OCI-LY7 (cell line): ENCODE data around the gene GTF2IRD1. TPM values are rescaled to one million over a fixed set of nuclear protein-coding genes. Genes with fewer than 3 reads are reported as not detected.
"Not testable (repeated sequence)": the region's sequence is repeated elsewhere in the genome, so short reads cannot be mapped to it uniquely, and the experiment has no call there.

Experiments used
- BruUV-seq: library from RNA; stranded (reverse); fragments of 400-500 nt; replicated peaks from 2 replicates; lab custom pipeline; 2021; lab: Mats Ljungman, UMichigan
- CTCF ChIA-PET: fragments of 300-600 bp; sonication (Branson Sonifier 250); formaldehyde crosslinking; loops from one replicate; lab custom pipeline; 2022; ENCODE audit warnings: antibody characterized with exemption; ENCODE audit not compliant: unreplicated experiment; lab: Charles Lee
- POLR2A ChIA-PET: fragments of 300-600 bp; sonication (Branson Sonifier 250); formaldehyde crosslinking; loops from one replicate; lab custom pipeline; 2022; ENCODE audit warnings: antibody characterized with exemption; lab: Charles Lee
- DNase-seq: peaks from one replicate; pipeline ENCODE4 v3.0.0-alpha.2; 2015; ENCODE audit warnings: low spot score
- H2AFZ ChIP-seq: fragments of 200-600 bp; sonication (generic), shearing (Covaris generic); 2 replicates; pipeline ENCODE4 v1.6.1; 2014; ENCODE audit warnings: mild to moderate bottlenecking, antibody characterized with exemption, low read length, moderate library complexity
- H3K27ac ChIP-seq: fragments of 200-600 bp; sonication (generic); 2 replicates; pipeline ENCODE4 v1.5.1; 2014; ENCODE audit warnings: mixed run types, low read depth, mild to moderate bottlenecking, moderate library complexity, low read length, inconsistent platforms; ENCODE audit not compliant: poor library complexity, severe bottlenecking
- H3K36me3 ChIP-seq: fragments of 200-600 bp; sonication (generic); 2 replicates; pipeline ENCODE4 v1.6.1; 2014; ENCODE audit warnings: mild to moderate bottlenecking, antibody characterized with exemption, low read length, moderate library complexity, mixed read lengths; ENCODE audit not compliant: insufficient read depth
- H3K4me1 ChIP-seq: fragments of 200-600 bp; sonication (generic); 2 replicates; pipeline ENCODE4 v1.5.1; 2014; ENCODE audit warnings: mild to moderate bottlenecking, low read length; ENCODE audit not compliant: insufficient read depth, poor library complexity, severe bottlenecking
- H3K4me2 ChIP-seq: fragments of 200-600 bp; sonication (generic); 2 replicates; pipeline ENCODE4 v1.6.1; 2014; ENCODE audit warnings: mild to moderate bottlenecking, low read length
- H3K4me3 ChIP-seq: fragments of 200-600 bp; sonication (generic); 2 replicates; pipeline ENCODE4 v1.5.1; 2014; ENCODE audit warnings: mild to moderate bottlenecking, low read depth, low read length; ENCODE audit not compliant: poor library complexity, severe bottlenecking
- H3K79me2 ChIP-seq: fragments of 200-600 bp; sonication (generic); 2 replicates; pipeline ENCODE4 v1.6.1; 2016; ENCODE audit warnings: low read depth, mild to moderate bottlenecking, low read length, moderate library complexity, mixed read lengths; ENCODE audit not compliant: insufficient read depth
- H3K9me2 ChIP-seq: fragments of 200-600 bp; sonication (generic); 2 replicates; pipeline ENCODE4 v1.6.1; 2016; ENCODE audit warnings: mild to moderate bottlenecking, low read length, mixed read lengths; ENCODE audit not compliant: insufficient read depth
- H3K9me3 ChIP-seq: fragments of 200-600 bp; sonication (generic); 2 replicates; pipeline ENCODE4 v1.6.1; 2014; ENCODE audit warnings: mild to moderate bottlenecking, mixed run types, low read length, mixed read lengths
- H4K20me1 ChIP-seq: fragments of 200-600 bp; sonication (generic); 2 replicates; pipeline ENCODE4 v1.6.1; 2014; ENCODE audit warnings: mild to moderate bottlenecking, antibody characterized with exemption, low read length, moderate library complexity, mixed read lengths; ENCODE audit not compliant: insufficient read depth
- EZH2phosphoT487 ChIP-seq: fragments of 200-600 bp; sonication (generic); IDR thresholded peaks from 2 replicates; pipeline ENCODE4 v1.6.1; 2018; ENCODE audit warnings: low read depth, borderline replicate concordance, mild to moderate bottlenecking, mixed run types, antibody characterized with exemption, low read length, moderate library complexity, mixed read lengths
- intact Hi-C: fragments of 100-400 bp; cut with micrococcal nuclease; formaldehyde crosslinking; loops from one replicate; pipeline ENCODE4 v1.10.0; 2022; ENCODE audit not compliant: unreplicated experiment
- total RNA-seq, 2 experiments: library from RNA; depleted of rRNA in 1 of 2; stranded (reverse); fragments of >200 nt in 1 of 2; shearing (Covaris generic) in 1 of 2; gene quantifications; 2 replicates each; pipeline ENCODE4 v1.2.3, GENCODE V29; 2014 to 2022
- TF ChIP-seq, protein P1 (sequence below): fragments of 200-600 bp; sonication (generic); conservative IDR thresholded peaks from 2 replicates; pipeline ENCODE4 v1.5.1; 2014; ENCODE audit warnings: mild to moderate bottlenecking, antibody characterized with exemption, low read length, moderate library complexity, mixed read lengths

Gene GTF2IRD1
- total RNA-seq, 2 experiments from 2014 or later = 4.4 to 34.3 TPM

DNA sequence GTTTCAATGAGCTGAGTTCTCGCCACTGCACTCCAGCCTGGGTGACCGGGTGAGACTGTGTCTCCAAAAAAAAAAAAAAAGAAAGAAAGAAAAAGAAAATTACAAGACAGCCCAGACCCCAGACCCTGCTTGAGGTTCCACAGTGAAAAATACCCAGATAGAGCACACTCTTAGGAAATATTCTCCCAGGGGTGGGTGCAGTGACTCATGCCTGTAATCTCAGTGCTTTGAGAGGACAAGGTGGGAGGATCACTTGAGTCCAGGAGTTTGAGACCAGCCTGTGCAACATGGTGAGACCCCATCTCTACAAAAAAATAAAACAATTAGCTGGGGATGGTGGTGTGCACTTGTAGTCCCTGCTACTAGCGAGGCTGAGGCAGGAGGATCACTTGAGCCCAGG lies 41.1 kb upstream of the GTF2IRD1 start:
- POLR2A ChIA-PET = no interaction called here
- DNase-seq = no peak
- no peak overlapping the region for H2AFZ ChIP-seq
- H3K9me3 ChIP-seq = no peaks in the 10 kb centered on the region
- no peak overlapping the region for H3K4me3 ChIP-seq
- no peaks in the 10 kb centered on the region for H4K20me1 ChIP-seq
- no peak overlapping the region for H3K4me2 ChIP-seq
- TF ChIP-seq, protein P1, sequence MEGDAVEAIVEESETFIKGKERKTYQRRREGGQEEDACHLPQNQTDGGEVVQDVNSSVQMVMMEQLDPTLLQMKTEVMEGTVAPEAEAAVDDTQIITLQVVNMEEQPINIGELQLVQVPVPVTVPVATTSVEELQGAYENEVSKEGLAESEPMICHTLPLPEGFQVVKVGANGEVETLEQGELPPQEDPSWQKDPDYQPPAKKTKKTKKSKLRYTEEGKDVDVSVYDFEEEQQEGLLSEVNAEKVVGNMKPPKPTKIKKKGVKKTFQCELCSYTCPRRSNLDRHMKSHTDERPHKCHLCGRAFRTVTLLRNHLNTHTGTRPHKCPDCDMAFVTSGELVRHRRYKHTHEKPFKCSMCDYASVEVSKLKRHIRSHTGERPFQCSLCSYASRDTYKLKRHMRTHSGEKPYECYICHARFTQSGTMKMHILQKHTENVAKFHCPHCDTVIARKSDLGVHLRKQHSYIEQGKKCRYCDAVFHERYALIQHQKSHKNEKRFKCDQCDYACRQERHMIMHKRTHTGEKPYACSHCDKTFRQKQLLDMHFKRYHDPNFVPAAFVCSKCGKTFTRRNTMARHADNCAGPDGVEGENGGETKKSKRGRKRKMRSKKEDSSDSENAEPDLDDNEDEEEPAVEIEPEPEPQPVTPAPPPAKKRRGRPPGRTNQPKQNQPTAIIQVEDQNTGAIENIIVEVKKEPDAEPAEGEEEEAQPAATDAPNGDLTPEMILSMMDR = no peak
- no peak for TF ChIP-seq EZH2phosphoT487
- CTCF ChIA-PET = no interaction called here
- H3K36me3 ChIP-seq = no peaks in the 10 kb centered on the region
- BruUV-seq = no TSS peak
- no peaks in the 10 kb centered on the region for H3K9me2 ChIP-seq
- H3K79me2 ChIP-seq = no peaks in the 10 kb centered on the region
- H3K27ac ChIP-seq = no peak overlapping the region
- intact Hi-C loops = no loop called here
- H3K4me1 ChIP-seq = no peaks in the 10 kb centered on the region

DNA sequence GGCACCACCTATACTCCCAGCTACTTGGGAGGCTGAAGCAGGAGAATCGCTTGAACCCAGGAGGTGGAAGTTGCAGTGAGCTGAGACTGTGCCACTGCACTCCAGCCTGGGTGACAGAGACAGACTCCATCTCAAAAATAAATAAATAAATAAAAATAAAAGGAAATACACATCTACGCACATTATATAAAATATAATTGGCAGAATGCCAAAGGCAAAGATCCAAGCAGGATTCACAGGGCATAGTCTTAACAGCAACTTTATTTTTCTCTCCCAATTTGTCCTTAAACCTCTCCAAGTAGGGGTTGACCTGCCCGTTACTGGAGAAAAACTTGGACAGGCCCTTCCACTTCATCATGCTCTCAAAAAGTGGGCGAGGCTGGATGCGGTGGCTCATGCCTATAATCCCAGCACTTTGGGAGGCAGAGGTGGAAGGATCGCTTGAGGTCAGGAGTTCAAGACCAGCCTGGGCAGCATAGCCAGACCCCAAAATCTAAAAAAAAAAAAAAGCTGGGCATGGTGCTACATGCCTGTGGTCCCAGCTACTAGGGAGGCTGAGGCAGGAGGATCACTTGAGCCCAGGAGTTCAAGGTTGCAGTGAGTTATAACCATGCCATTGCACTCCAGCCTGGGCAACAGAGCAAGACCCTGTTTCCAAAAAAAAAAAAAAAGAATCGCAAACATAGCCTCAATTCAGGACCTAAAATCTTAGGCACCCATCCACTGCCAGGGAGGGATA lies 38.9 kb upstream of the GTF2IRD1 start:
- H2AFZ ChIP-seq, intact Hi-C loops, H3K36me3 ChIP-seq, H4K20me1 ChIP-seq, H3K4me3 ChIP-seq, H3K27ac ChIP-seq, H3K4me1 ChIP-seq, DNase-seq, H3K9me3 ChIP-seq, POLR2A ChIA-PET, H3K9me2 ChIP-seq, H3K4me2 ChIP-seq, BruUV-seq, CTCF ChIA-PET, H3K79me2 ChIP-seq: not testable (repeated sequence)

DNA sequence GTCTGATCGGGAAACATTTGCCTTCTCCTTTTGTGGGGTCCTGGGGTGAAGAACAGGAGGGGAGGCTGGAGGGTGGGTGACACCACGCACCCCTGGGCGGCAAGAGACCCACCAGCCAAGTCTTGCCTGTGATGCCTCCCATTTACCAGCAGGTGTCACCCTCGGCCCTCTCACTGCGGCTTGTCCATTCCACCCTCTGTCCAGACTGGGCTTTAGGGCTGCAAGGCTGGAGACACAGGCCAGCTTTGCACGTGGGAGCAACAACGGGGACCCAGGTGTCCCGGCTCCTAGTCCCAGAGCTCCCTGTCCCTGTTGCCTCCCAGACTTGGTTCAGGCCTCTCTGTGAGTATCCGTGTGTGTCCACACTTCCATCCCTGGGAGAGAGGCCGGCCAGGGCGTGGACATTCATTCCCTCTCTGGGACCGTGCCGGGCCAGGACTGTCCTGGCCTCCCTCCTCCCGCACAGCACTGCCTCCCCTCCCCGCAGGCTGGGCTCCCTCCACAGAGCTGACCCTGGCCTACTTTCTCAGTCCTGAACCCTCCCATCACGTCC lies 36.2 kb upstream of the GTF2IRD1 start:
- H3K4me3 ChIP-seq = no peak overlapping the region
- H3K9me3 ChIP-seq = no peaks in the 10 kb centered on the region
- intact Hi-C loops = loop anchor here (1.0 kb wide), 2 partner anchors 128 to 149 kb away; no protein-coding TSS in a partner anchor
- DNase-seq = peak; percentile 62
- H3K4me2 ChIP-seq = no peak overlapping the region
- H3K4me1 ChIP-seq = no peaks in the 10 kb centered on the region
- no peak overlapping the region for H2AFZ ChIP-seq
- H3K79me2 ChIP-seq = no peaks in the 10 kb centered on the region
- no TSS peak for BruUV-seq
- no peak for TF ChIP-seq EZH2phosphoT487
- TF ChIP-seq, protein P1 = peak; percentile 95
- no peaks in the 10 kb centered on the region for H3K9me2 ChIP-seq
- H4K20me1 ChIP-seq = no peaks in the 10 kb centered on the region
- ChIA-PET CTCF (interaction anchor here (0.6 kb wide), 1 partner anchor 12 kb away, joined by 11 read pairs; no protein-coding TSS in a partner anchor), POLR2A (interaction anchor here (0.6 to 1.6 kb wide), 2 partner anchors 8 to 87 kb away, joined by 4 to 7 read pairs; no protein-coding TSS in a partner anchor)
- H3K27ac ChIP-seq = no peak overlapping the region
- no peaks in the 10 kb centered on the region for H3K36me3 ChIP-seq
